HepG2 (cell line): ENCODE results near the gene EIF4A3. TPM values are rescaled to one million over a fixed set of nuclear protein-coding genes. Genes with fewer than 3 reads are reported as not detected.

ENCODE experiments used
- ATAC-seq: fragments of 200-7000 bp; cut with Tn5 transposase; 3 replicates; pipeline ENCODE4 v1.9.1; 2020; ENCODE audit warnings: mild to moderate bottlenecking, moderate library complexity
- BruUV-seq: library from RNA; stranded (reverse); fragments of 400-500 nt; replicated peaks from 2 replicates; lab custom pipeline; 2021; lab: Mats Ljungman, UMichigan
- CTCF ChIA-PET: fragments of 300-600 bp; formaldehyde crosslinking; extraction: SDS; loops from one replicate; lab custom pipeline; 2021; ENCODE audit warnings: low total read pairs, inconsistent platforms, low intra/inter-chr PET ratio; lab: Yijun Ruan, JAX
- POLR2A ChIA-PET: fragments of 350-600 bp; sonication (Branson Sonifier 250); formaldehyde crosslinking; loops from one replicate; lab custom pipeline; 2020; ENCODE audit warnings: antibody characterized with exemption, inconsistent platforms; lab: Yijun Ruan, JAX
- DNase-seq: peaks from one replicate; pipeline ENCODE4 v3.0.0-alpha.2; 2015; ENCODE audit warnings: low spot score
- FAIRE-seq: peaks from 3 replicates; lab custom pipeline; 2011; peaks lifted over from hg19 to GRCh38; lab: Jason Lieb, UNC
- H2AFZ ChIP-seq: one replicate; pipeline ENCODE4 v1.6.1; 2011; ENCODE audit warnings: low read length, inconsistent platforms
- H3K27ac ChIP-seq: fragments of 300-600 bp; 3 replicates; pipeline ENCODE4 v1.8.0; 2011; ENCODE audit warnings: mixed run types, mild to moderate bottlenecking, mixed read lengths, low read length, inconsistent platforms; ENCODE audit not compliant: insufficient read depth; ENCODE audit errors: extremely low read length
- H3K27me3 ChIP-seq, 2 experiments: fragments of 200-600 bp in 1 of 2; 2 replicates in 1 of 2; 3 replicates in 1 of 2; pipeline versions ENCODE4 v1.6.0 to v1.8.0; 2011; ENCODE audit warnings: low read length in 2 of 2, mild to moderate bottlenecking in 2 of 2, moderate library complexity in 2 of 2, inconsistent platforms in 1 of 2; ENCODE audit not compliant: insufficient read depth in 2 of 2, control insufficient read depth in 1 of 2
- H3K36me3 ChIP-seq, 2 experiments: fragments of 200-600 bp in 1 of 2; replicated peaks in 1 of 2; 2 replicates in 1 of 2; 3 replicates in 1 of 2; pipeline versions ENCODE4 v1.5.1 to v1.8.0; 2011; ENCODE audit warnings: low read length in 2 of 2, inconsistent platforms in 1 of 2; ENCODE audit not compliant: insufficient read depth in 2 of 2, control insufficient read depth in 1 of 2
- H3K4me1 ChIP-seq: 2 replicates; pipeline ENCODE4 v1.5.1; 2012; ENCODE audit warnings: low read length, inconsistent platforms; ENCODE audit not compliant: insufficient read depth
- H3K4me2 ChIP-seq: 2 replicates; pipeline ENCODE4 v1.6.0; 2011; ENCODE audit warnings: low read depth, low read length, inconsistent platforms
- H3K4me3 ChIP-seq, 3 experiments: fragments of 200-600 bp in 1 of 3; sonication (generic), shearing (Covaris generic) in 1 of 3; replicated peaks in 1 of 3; 2 replicates each; pipeline ENCODE4 v1.5.1; 2011 to 2016; ENCODE audit warnings: low read length in 3 of 3, inconsistent platforms in 2 of 3, low read depth in 2 of 3, mild to moderate bottlenecking in 2 of 3, control low read depth in 1 of 3, mixed read lengths in 1 of 3; ENCODE audit not compliant: insufficient read depth in 1 of 3
- H3K79me2 ChIP-seq: one replicate; pipeline ENCODE4 v1.6.1; 2011; ENCODE audit warnings: low read length, inconsistent platforms; ENCODE audit not compliant: insufficient read depth
- H3K9ac ChIP-seq: 2 replicates; pipeline ENCODE4 v1.6.0; 2011; ENCODE audit warnings: mild to moderate bottlenecking, low read depth, low read length, inconsistent platforms; ENCODE audit not compliant: insufficient read depth
- H3K9me3 ChIP-seq: 2 replicates; pipeline ENCODE4 v1.5.1; 2012; ENCODE audit warnings: mild to moderate bottlenecking, low read length
- H4K20me1 ChIP-seq: 2 replicates; pipeline ENCODE4 v1.6.0; 2011; ENCODE audit warnings: inconsistent platforms, mild to moderate bottlenecking, low read length, moderate library complexity; ENCODE audit not compliant: insufficient read depth
- ATM ChIP-seq: fragments of 450-650 bp; IDR thresholded peaks from 2 replicates; pipeline ENCODE4 v1.7.1; 2017; ENCODE audit warnings: mild to moderate bottlenecking, borderline replicate concordance
- DNMT3B ChIP-seq: conservative IDR thresholded peaks from 2 replicates; pipeline ENCODE4 v1.6.1; 2016; ENCODE audit warnings: missing biosample characterization, control low read depth
- FOXO4 ChIP-seq: sonication (generic); formaldehyde crosslinking; conservative IDR thresholded peaks from 2 replicates; pipeline ENCODE4 v1.8.1; 2023; ENCODE audit warnings: missing genetic modification reagents
- HNRNPLL ChIP-seq: fragments of 200-400 bp; formaldehyde crosslinking; IDR thresholded peaks from 2 replicates; pipeline ENCODE4 v1.6.1; 2017; ENCODE audit warnings: mild to moderate bottlenecking, low read depth, low read length; ENCODE audit not compliant: poor library complexity, severe bottlenecking
- SNAI1 ChIP-seq: sonication (generic); formaldehyde crosslinking; IDR thresholded peaks from 2 replicates; pipeline ENCODE4 v1.5.0; 2020; ENCODE audit warnings: mild to moderate bottlenecking, missing genetic modification reagents, borderline replicate concordance
- TERF1 ChIP-seq: sonication (generic); formaldehyde crosslinking; IDR thresholded peaks from 2 replicates; pipeline ENCODE4 v1.8.0; 2022; ENCODE audit warnings: mild to moderate bottlenecking, missing genetic modification reagents, moderate library complexity
- TGIF2 ChIP-seq: IDR thresholded peaks from 2 replicates; pipeline ENCODE4 v1.6.1; 2016; ENCODE audit warnings: control low read depth, missing compliant biosample characterization
- ZFP36L2 ChIP-seq: sonication (generic); formaldehyde crosslinking; IDR thresholded peaks from 2 replicates; pipeline ENCODE4 v1.4.0; 2020; ENCODE audit warnings: missing genetic modification reagents
- ZNF274 ChIP-seq: sonication (generic); formaldehyde crosslinking; IDR thresholded peaks from 2 replicates; pipeline ENCODE4 v1.5.1; 2020; ENCODE audit warnings: mild to moderate bottlenecking, missing genetic modification reagents
- ZNF343 ChIP-seq: sonication (generic); formaldehyde crosslinking; IDR thresholded peaks from 2 replicates; pipeline ENCODE4 v1.4.0; 2020; ENCODE audit warnings: mild to moderate bottlenecking, missing genetic modification reagents
- ZNF644 ChIP-seq: IDR thresholded peaks from 2 replicates; pipeline ENCODE4 v1.6.1; 2016; ENCODE audit warnings: low read depth
- ZNF792 ChIP-seq: IDR thresholded peaks from 2 replicates; pipeline ENCODE4 v1.6.1; 2016
- WGBS: methylation state at CpG from one replicate; pipeline ENCODE4 v1.1.6; 2017; ENCODE audit warnings: low lambda C conversion rate; 5-methylcytosine and 5-hydroxymethylcytosine counted together
- in situ Hi-C: cut with HindIII; loops from 2 replicates; pipeline ENCODE4 v1.10.0; 2017; ENCODE audit warnings: low pct_unique_long_range_greater_than_20kb; ENCODE audit not compliant: extremely low pct_ligation_motif_present
- intact Hi-C: fragments of 100-400 bp; cut with micrococcal nuclease; formaldehyde crosslinking; loops from one replicate; pipeline ENCODE4 v1.10.0; 2022; ENCODE audit not compliant: unreplicated experiment
- polyA plus RNA-seq, 8 experiments: library from polyadenylated mRNA; depleted of rRNA in 3 of 8; stranded (reverse) in 7 of 8; unstranded in 1 of 8; fragments of >200 nt; fragmentation: Illumina TruSeq in 4 of 8; extraction: Trizol in 4 of 8; gene quantifications; 2 replicates each; pipeline versions ENCODE4 v1.2.1 to v1.2.3, GENCODE V29; 2011 to 2016; ENCODE audit warnings: low read depth in 4 of 8, missing spikeins in 1 of 8, mixed read lengths in 1 of 8; ENCODE audit not compliant: insufficient read depth in 1 of 8
- total RNA-seq, 5 experiments: library from RNA; depleted of rRNA; stranded (reverse); fragments of >200 nt; fragmentation: Illumina TruSeq; extraction: Trizol; gene quantifications; 2 replicates each; pipeline ENCODE4 v1.2.3, GENCODE V29; 2016; ENCODE audit warnings: low read depth in 1 of 5

The EIF4A3 gene
- total and polyA plus RNA-seq, 2 of the 13 experiments (the other 11 are each of a cell fraction or from before 2014, with no cell fraction given), result 145 to 187 TPM

GRCh38 chr17:80196652-80197051 lies 49.7 kb upstream of the EIF4A3 start:
- H3K27ac ChIP-seq, result no peak overlapping the region
- H3K79me2 ChIP-seq, result no peaks in the 10 kb centered on the region
- WGBS, result 80% methylated on average over 7 of the region's 7 CpGs
- no peak overlapping the region for H3K4me3 ChIP-seq
- in situ Hi-C loops, result no loop called here
- no peak for TF ChIP-seq ZNF792 (CRISPR knock-in tag)
- TF ChIP-seq TGIF2 (CRISPR knock-in tag), result no peak
- TF ChIP-seq FOXO4 (CRISPR knock-in tag), result 0 out of 2 replicates have a peak, but pooled peaks have one; percentile 8
- TF ChIP-seq ZFP36L2 (CRISPR knock-in tag), result no peak
- no peak for TF ChIP-seq DNMT3B (CRISPR knock-in tag)
- no peak for TF ChIP-seq ZNF644
- TF ChIP-seq ATM, result no peak
- TF ChIP-seq SNAI1, result no peak
- TF ChIP-seq ZNF343, result no peak
- 0 out of 2 replicates have a peak, but pooled peaks have one; percentile 49 for TF ChIP-seq ZNF274 (CRISPR knock-in tag)
- no peak for TF ChIP-seq TERF1 (CRISPR knock-in tag)
- no peak for TF ChIP-seq HNRNPLL
- ChIA-PET POLR2A (interaction anchor here (0.6 kb wide), 1 partner anchor 23 kb away, joined by 4 read pairs; the partner anchor contains the start of gene SGSH), CTCF (interaction anchor here (1.6 to 2.0 kb wide), 2 partner anchors 97 to 167 kb away, joined by 7 to 10 read pairs; no protein-coding TSS in a partner anchor)
- H3K9ac ChIP-seq, result no peak overlapping the region
- no peak overlapping the region for H2AFZ ChIP-seq
- no peaks in the 10 kb centered on the region; the same call in 1 of the 2 replicates for H4K20me1 ChIP-seq
- no TSS peak for BruUV-seq
- FAIRE-seq, result no peak
- H3K9me3 ChIP-seq, result no peaks in the 10 kb centered on the region
- ATAC-seq, result no peak
- intact Hi-C loops, result loop anchor here (5.0 kb wide), 1 partner anchor 49 kb away; the partner anchor contains the start of gene EIF4A3
- H3K27me3 ChIP-seq, result peaks cover 16 to 56% of the 10 kb centered on the region in 2 experiments
- peaks cover 44% of the 10 kb centered on the region for H3K4me1 ChIP-seq
- no peaks in the 10 kb centered on the region for H3K36me3 ChIP-seq
- H3K4me2 ChIP-seq, result no peak overlapping the region
- no peak for DNase-seq
